Measurements from ENCODE around the gene ETV6. TPM values are rescaled to one million over a fixed set of nuclear protein-coding genes. Genes with fewer than 3 reads are reported as not detected.
A peak's percentile ranks its signal among the peaks of the same experiment; 100 is the strongest.

ETV6 gene
- total RNA-seq, 1 donor from 2014 or later: 119 TPM

GRCh38 chr12:11838403-11838802 is 188.9 kb downstream of the ETV6 start:
- H3K9me3 Mint-ChIP-seq: peaks cover 8% of the 10 kb centered on the region
- peak overlapping the region; percentile 84 for H3K27ac Mint-ChIP-seq
- peaks cover 72% of the 10 kb centered on the region for H3K4me1 Mint-ChIP-seq
- no peak overlapping the region for H3K4me3 Mint-ChIP-seq
- H3K36me3 Mint-ChIP-seq (ENCODE audit: low read depth): peaks cover 74% of the 10 kb centered on the region
- DNase-seq: no peak
- intact Hi-C loops (cut with micrococcal nuclease): no loop called here
- no peaks in the 10 kb centered on the region for H3K27me3 Mint-ChIP-seq

- intact Hi-C loops (cut with micrococcal nuclease): no loop called here
- Mint-ChIP-seq H3K9me3 (peaks cover 8% of the 10 kb centered on the region), H3K27me3 (no peaks in the 10 kb centered on the region), H3K36me3 (ENCODE audit: low read depth) (peaks cover 74% of the 10 kb centered on the region), H3K4me3 (no peak overlapping the region), H3K4me1 (peaks cover 65% of the 10 kb centered on the region), H3K27ac (peak overlapping the region; percentile 84)
- no peak for DNase-seq
Measured at GRCh38 chr12:11839091-11839641, 189.7 kb downstream of the ETV6 start.

- no peak overlapping the region for H3K4me3 Mint-ChIP-seq
- peaks cover 8% of the 10 kb centered on the region for H3K9me3 Mint-ChIP-seq
- no peaks in the 10 kb centered on the region for H3K27me3 Mint-ChIP-seq
- intact Hi-C loops (cut with micrococcal nuclease): loop anchor here (5.0 kb wide), 1 partner anchor 47 kb away; no protein-coding TSS in a partner anchor
- peaks cover 53% of the 10 kb centered on the region for H3K4me1 Mint-ChIP-seq
- H3K27ac Mint-ChIP-seq: peak overlapping the region; percentile 65
- DNase-seq: no peak
- H3K36me3 Mint-ChIP-seq (ENCODE audit: low read depth): peaks cover 77% of the 10 kb centered on the region
Measured at GRCh38 chr12:11840366-11840765, 190.9 kb downstream of the ETV6 start.

GRCh38 chr12:11846488-11846887 is 197.0 kb downstream of the ETV6 start:
- peak overlapping the region; percentile 70 for H3K27ac Mint-ChIP-seq
- H3K9me3 Mint-ChIP-seq: peaks cover 5% of the 10 kb centered on the region
- H3K27me3 Mint-ChIP-seq: no peaks in the 10 kb centered on the region
- H3K4me3 Mint-ChIP-seq: no peak overlapping the region
- peaks cover 84% of the 10 kb centered on the region for H3K36me3 Mint-ChIP-seq (ENCODE audit: low read depth)
- intact Hi-C loops (cut with micrococcal nuclease): no loop called here
- no peak for DNase-seq
- H3K4me1 Mint-ChIP-seq: peaks cover 29% of the 10 kb centered on the region

DNA sequence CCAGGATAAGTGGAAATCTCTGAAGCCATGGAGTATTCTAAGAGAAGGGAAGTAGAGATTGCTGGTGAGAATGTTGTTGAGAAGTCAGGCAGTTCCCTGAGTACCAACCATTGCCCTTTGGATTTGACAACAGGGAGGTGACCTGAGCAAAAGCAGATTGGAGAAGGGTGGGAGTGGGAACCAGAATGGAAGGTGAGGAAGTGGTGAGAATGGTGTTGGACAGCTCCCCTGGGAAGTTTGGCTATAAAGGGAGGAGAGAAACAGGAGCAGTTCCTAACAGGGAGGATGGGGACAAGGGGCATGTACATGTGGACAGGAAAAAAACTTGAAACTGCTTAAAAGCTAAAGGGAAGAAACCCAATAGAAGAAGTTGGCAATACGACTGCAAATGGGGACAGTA is 198.1 kb downstream of the ETV6 start:
- peak overlapping the region; percentile 41 for H3K27ac Mint-ChIP-seq
- no peaks in the 10 kb centered on the region for H3K27me3 Mint-ChIP-seq
- intact Hi-C loops (cut with micrococcal nuclease): no loop called here
- H3K9me3 Mint-ChIP-seq: no peaks in the 10 kb centered on the region
- H3K36me3 Mint-ChIP-seq (ENCODE audit: low read depth): peaks cover 85% of the 10 kb centered on the region
- DNase-seq: no peak
- no peak overlapping the region for H3K4me3 Mint-ChIP-seq
- H3K4me1 Mint-ChIP-seq: peaks cover 28% of the 10 kb centered on the region

DNA sequence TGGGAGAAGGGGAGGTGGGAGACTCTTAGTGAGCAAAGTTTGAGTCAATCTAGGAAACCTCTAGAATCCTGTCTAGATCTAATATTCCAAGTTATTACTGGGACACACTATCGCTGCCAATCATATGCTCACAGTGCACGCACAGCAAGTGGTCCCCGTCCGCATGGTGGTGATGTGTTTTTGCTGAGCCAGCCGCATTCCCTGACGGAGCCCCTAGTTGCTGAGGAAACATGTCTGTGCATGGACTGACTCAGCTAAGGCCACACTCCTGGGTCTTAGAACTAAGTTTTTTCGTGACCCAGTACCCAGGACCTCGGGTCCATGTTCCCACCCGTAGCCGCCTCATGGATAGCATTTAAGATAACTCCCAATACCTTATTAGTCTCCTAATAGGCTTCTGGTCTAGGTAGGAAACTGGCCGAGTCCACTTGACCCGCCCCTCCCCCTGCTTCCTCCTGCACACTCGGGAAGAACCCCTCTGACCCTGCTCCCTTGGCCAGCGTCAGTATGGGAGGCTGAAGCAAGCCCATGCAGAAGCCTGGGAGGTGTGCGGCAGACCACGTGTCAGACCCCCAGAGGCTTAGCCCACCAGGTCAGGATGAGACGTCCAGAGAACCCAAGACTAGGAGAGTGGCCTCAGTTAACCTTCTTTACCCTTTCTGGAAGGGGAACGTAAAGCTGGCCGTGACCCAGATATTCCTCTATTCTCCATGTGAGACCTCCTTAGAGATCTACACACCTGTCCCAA is 200.5 kb downstream of the ETV6 start:
- intact Hi-C loops (cut with micrococcal nuclease): no loop called here
- Mint-ChIP-seq H3K36me3 (ENCODE audit: low read depth) (peaks cover 85% of the 10 kb centered on the region), H3K4me3 (no peak overlapping the region), H3K27me3 (no peaks in the 10 kb centered on the region), H3K4me1 (peaks cover 36% of the 10 kb centered on the region), H3K9me3 (no peaks in the 10 kb centered on the region), H3K27ac (no peak overlapping the region)
- no peak for DNase-seq

- Mint-ChIP-seq H3K27me3 (no peaks in the 10 kb centered on the region), H3K36me3 (ENCODE audit: low read depth) (peaks cover 86% of the 10 kb centered on the region), H3K27ac (peak overlapping the region; percentile 48), H3K9me3 (no peaks in the 10 kb centered on the region), H3K4me3 (no peak overlapping the region), H3K4me1 (peaks cover 45% of the 10 kb centered on the region)
- no peak for DNase-seq
- intact Hi-C loops (cut with micrococcal nuclease): no loop called here
Measured at GRCh38 chr12:11853126-11853525, 203.7 kb downstream of the ETV6 start.

DNA sequence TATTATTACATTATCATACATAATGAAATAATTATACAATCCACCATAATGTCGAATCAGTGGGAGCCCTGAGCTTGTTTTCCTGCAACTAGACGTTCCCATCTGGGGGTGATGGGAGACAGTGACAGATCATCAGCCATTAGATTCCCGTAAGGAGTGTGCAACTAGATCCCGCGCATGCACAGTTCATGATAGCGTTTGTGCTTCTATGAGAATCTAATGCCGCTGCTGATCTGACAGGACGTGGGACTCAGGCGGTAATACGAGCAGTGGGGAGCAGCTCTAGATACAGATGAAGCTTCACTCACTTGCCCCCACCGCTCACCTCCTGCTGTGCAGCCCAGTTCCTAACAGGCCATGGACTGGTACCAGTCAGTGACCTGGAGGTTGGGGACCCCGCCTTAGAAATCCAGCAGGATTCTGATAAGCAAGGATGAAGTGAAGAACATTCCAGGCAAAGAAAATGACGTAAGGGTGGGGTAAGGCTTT is 204.6 kb downstream of the ETV6 start:
- no peaks in the 10 kb centered on the region for H3K27me3 Mint-ChIP-seq
- peaks cover 86% of the 10 kb centered on the region for H3K36me3 Mint-ChIP-seq (ENCODE audit: low read depth)
- peak overlapping the region; percentile 46 for H3K27ac Mint-ChIP-seq
- intact Hi-C loops (cut with micrococcal nuclease): no loop called here
- H3K9me3 Mint-ChIP-seq: no peaks in the 10 kb centered on the region
- H3K4me1 Mint-ChIP-seq: peaks cover 46% of the 10 kb centered on the region
- no peak overlapping the region for H3K4me3 Mint-ChIP-seq
- no peak for DNase-seq

- Mint-ChIP-seq H3K4me1 (peaks cover 61% of the 10 kb centered on the region), H3K27me3 (no peaks in the 10 kb centered on the region)
- intact Hi-C loops (cut with micrococcal nuclease): no loop called here
Measured at GRCh38 chr12:11855983-11856374, 206.5 kb downstream of the ETV6 start.

GRCh38 chr12:11856971-11857370 is 207.5 kb downstream of the ETV6 start:
- DNase-seq: no peak

More at GRCh38 chr12:11855983-11856374, 206.5 kb downstream of the ETV6 start:
- peak overlapping the region; percentile 68 for H3K4me3 Mint-ChIP-seq
- peaks cover 86% of the 10 kb centered on the region for H3K36me3 Mint-ChIP-seq (ENCODE audit: low read depth)
- no peak for DNase-seq
- H3K27ac Mint-ChIP-seq: peak overlapping the region; percentile 87
- H3K9me3 Mint-ChIP-seq: no peaks in the 10 kb centered on the region

DNA sequence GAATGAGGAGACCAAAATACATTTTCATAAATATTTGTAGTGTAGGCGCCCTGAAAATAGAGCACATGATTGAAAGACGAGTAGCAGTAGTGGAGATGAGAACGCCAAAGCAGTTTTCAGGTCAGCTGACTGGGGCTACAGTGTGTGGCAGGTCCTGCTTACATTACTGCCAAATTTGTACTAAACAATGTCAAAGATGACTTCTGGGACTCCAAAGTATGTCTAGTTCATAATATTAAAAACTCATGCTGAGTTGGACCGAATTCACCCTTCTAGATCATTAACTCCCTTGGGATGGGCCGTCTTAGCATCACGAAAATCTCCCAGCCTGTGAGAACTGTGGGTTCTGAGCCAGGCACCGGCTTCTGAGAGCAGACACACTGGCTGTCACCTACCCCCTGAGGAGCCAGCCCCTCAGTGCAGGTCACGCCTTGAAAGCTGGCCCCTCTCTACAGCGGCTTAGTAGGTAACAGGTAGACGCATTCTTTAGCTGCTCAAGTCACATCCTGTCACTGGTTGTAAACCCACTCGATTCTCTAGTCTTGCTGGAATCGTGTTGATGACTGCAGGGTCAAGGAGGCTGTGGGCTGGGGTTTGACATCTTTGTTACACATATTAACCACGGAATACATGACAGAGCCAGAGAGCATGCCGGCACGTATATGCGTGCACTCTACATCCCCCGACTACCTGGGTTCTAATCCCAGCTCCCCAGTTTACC is 210.4 kb downstream of the ETV6 start:
- no peak for DNase-seq
- Mint-ChIP-seq H3K27me3 (no peaks in the 10 kb centered on the region), H3K4me1 (peaks cover 70% of the 10 kb centered on the region), H3K9me3 (peaks cover 13% of the 10 kb centered on the region), H3K27ac (peak overlapping the region; percentile 87), H3K36me3 (ENCODE audit: low read depth) (peaks cover 90% of the 10 kb centered on the region), H3K4me3 (no peak overlapping the region)
- intact Hi-C loops (cut with micrococcal nuclease): loop anchor here (1.0 to 10.0 kb wide), 2 partner anchors 24 to 275 kb away; no protein-coding TSS in a partner anchor

More at GRCh38 chr12:11856971-11857370, 207.5 kb downstream of the ETV6 start:
- Mint-ChIP-seq H3K27me3 (no peaks in the 10 kb centered on the region), H3K4me3 (no peak overlapping the region), H3K27ac (peak overlapping the region; percentile 87), H3K36me3 (ENCODE audit: low read depth) (peaks cover 87% of the 10 kb centered on the region), H3K4me1 (peaks cover 69% of the 10 kb centered on the region), H3K9me3 (no peaks in the 10 kb centered on the region)
- intact Hi-C loops (cut with micrococcal nuclease): no loop called here

GRCh38 chr12:11861155-11861863 is 211.8 kb downstream of the ETV6 start:
- H3K4me1 Mint-ChIP-seq: peaks cover 63% of the 10 kb centered on the region
- H3K27ac Mint-ChIP-seq: peak overlapping the region; percentile 87
- no peaks in the 10 kb centered on the region for H3K27me3 Mint-ChIP-seq
- peaks cover 89% of the 10 kb centered on the region for H3K36me3 Mint-ChIP-seq (ENCODE audit: low read depth)
- intact Hi-C loops (cut with micrococcal nuclease): loop anchor here (10.0 kb wide), 1 partner anchor 277 kb away; no protein-coding TSS in a partner anchor
- no peak for DNase-seq
- H3K4me3 Mint-ChIP-seq: no peak overlapping the region
- H3K9me3 Mint-ChIP-seq: peaks cover 19% of the 10 kb centered on the region

DNA sequence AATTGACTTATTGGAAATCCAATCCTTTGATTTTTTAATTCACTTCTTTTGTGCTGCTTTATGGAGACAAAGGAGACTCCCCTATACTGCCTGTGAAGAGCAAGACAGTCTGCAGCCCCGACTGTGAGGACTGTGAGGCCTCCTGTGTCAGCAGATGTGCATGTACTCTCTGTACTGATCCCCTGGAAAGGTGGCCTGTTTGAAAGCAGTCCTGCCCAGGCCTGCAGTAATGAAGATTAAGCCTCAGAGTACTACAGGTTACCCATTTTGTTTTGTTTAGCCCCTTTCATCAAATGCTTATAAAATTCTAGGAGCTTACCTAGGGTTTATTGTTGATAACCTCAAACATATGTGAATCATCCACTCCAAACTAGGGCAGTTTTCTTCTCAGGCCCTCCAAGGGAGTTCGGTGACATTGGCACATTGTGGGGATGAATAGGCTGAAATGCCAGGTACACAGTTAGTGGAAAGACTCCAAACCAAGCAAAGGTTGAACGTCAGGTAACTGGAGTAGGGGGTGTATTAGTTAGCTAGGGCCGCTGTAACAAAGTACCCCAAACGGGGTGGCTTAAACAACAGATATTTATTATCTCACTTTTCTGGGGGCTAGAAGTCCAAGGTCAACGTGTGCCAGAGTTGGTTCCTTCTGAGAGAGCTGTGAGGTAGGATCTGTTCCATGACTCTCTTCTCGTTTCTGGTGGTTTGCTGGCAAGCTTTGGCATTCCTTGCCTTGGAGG is 212.6 kb downstream of the ETV6 start:
- DNase-seq: no peak
- Mint-ChIP-seq H3K36me3 (ENCODE audit: low read depth) (peaks cover 89% of the 10 kb centered on the region), H3K4me1 (peaks cover 59% of the 10 kb centered on the region), H3K4me3 (no peak overlapping the region), H3K27me3 (no peaks in the 10 kb centered on the region), H3K9me3 (peaks cover 25% of the 10 kb centered on the region), H3K27ac (peak overlapping the region; percentile 87)
- intact Hi-C loops (cut with micrococcal nuclease): loop anchor here (2.0 to 10.0 kb wide), 2 partner anchors 41 to 277 kb away; no protein-coding TSS in a partner anchor
